ENCODE measurements around the gene ST8SIA5.

- TF ChIP-seq CTCF (IDR thresholded peaks at IDR 0.05; ENCODE audit: low read length): no peak
- no peak for TF ChIP-seq EZH2 (IDR thresholded peaks at IDR 0.05; ENCODE audit: borderline replicate concordance, low read length)
These were observed 21.9 kb downstream of the ST8SIA5 start for GRCh38 chr18:46734981-46735380.

All from OCI-LY1 (cell line).